ENCODE results near the gene ITGA11. TPM values are rescaled to one million over a fixed set of nuclear protein-coding genes. Genes with fewer than 3 reads are reported as not detected.

The ITGA11 gene
- total RNA-seq, 1 donor from 2014 or later, result 6.0 TPM

- peak in 1 of 2 donors; percentile 17 for DNase-seq (ENCODE audit: low read depth in 2 of 2)
Observed at GRCh38 chr15:68295014-68295805, 136.8 kb downstream of the ITGA11 start.

GRCh38 chr15:68292967-68293366, 139.0 kb downstream of the ITGA11 start:
- no peak for DNase-seq (ENCODE audit: low read depth in 2 of 2)

- no peak for DNase-seq (ENCODE audit: low read depth in 2 of 2)
Observed at GRCh38 chr15:68292157-68292781, 139.7 kb downstream of the ITGA11 start.

- no peak for DNase-seq (ENCODE audit: low read depth in 2 of 2)
Observed at GRCh38 chr15:68290715-68291114, 141.2 kb downstream of the ITGA11 start.

- no peak for DNase-seq (ENCODE audit: low read depth in 2 of 2)
Observed at GRCh38 chr15:68289621-68290352, 142.2 kb downstream of the ITGA11 start.

GRCh38 chr15:68289057-68289456, 142.9 kb downstream of the ITGA11 start:
- DNase-seq (ENCODE audit: low read depth in 2 of 2), result no peak

- DNase-seq (ENCODE audit: low read depth in 2 of 2), result no peak
Observed at GRCh38 chr15:68286256-68286655, 145.7 kb downstream of the ITGA11 start.

- DNase-seq (ENCODE audit: low read depth in 2 of 2), result no peak
Observed at GRCh38 chr15:68285259-68285980, 146.5 kb downstream of the ITGA11 start.

GRCh38 chr15:68284616-68285258, 147.2 kb downstream of the ITGA11 start:
- no peak for DNase-seq (ENCODE audit: low read depth in 2 of 2)

- DNase-seq (ENCODE audit: low read depth in 2 of 2), result no peak
Observed at GRCh38 chr15:68283401-68283800, 148.6 kb downstream of the ITGA11 start.

GRCh38 chr15:68281008-68281407, 151.0 kb downstream of the ITGA11 start:
- DNase-seq (ENCODE audit: low read depth in 2 of 2), result peak in 1 of 2 donors; percentile 11

- peak in 1 of 2 donors; percentile 6 for DNase-seq (ENCODE audit: low read depth in 2 of 2)
Observed at GRCh38 chr15:68279779-68280753, 151.9 kb downstream of the ITGA11 start.

GRCh38 chr15:68278595-68279405, 153.2 kb downstream of the ITGA11 start:
- DNase-seq (ENCODE audit: low read depth in 2 of 2), result peak in 1 of 2 donors; percentile 28

- DNase-seq (ENCODE audit: low read depth in 2 of 2), result peak in 1 of 2 donors; percentile 36
Observed at GRCh38 chr15:68278345-68278594, 153.7 kb downstream of the ITGA11 start.

GRCh38 chr15:68277603-68278344, 154.2 kb downstream of the ITGA11 start, which contains the start of gene FEM1B:
Gene FEM1B, plus strand, starts transcription at chr15:68277745. Its CDS starts 673 bp downstream, at chr15:68278418.
- peak; percentile 80 to 93 for DNase-seq (ENCODE audit: low read depth in 2 of 2)

- DNase-seq (ENCODE audit: low read depth in 2 of 2), result peak; percentile 12 to 62
Observed at GRCh38 chr15:68277131-68277602, 154.8 kb downstream of the ITGA11 start.

- DNase-seq (ENCODE audit: low read depth in 2 of 2), result no peak
Observed at GRCh38 chr15:68276668-68277067, 155.3 kb downstream of the ITGA11 start.

- no peak for DNase-seq (ENCODE audit: low read depth in 2 of 2)
Observed at GRCh38 chr15:68275165-68275746, 156.7 kb downstream of the ITGA11 start.

All from dermis microvascular lymphatic vessel endothelial cell (primary cell).